HepG2 (cell line): Measurements from ENCODE around the gene IFRD1. TPM values are rescaled to one million over a fixed set of nuclear protein-coding genes. Genes with fewer than 3 reads are reported as not detected.

Source experiments
- ATAC-seq: fragments of 200-7000 bp; cut with Tn5 transposase; 3 replicates; pipeline ENCODE4 v1.9.1; 2020; ENCODE audit warnings: mild to moderate bottlenecking, moderate library complexity
- BruUV-seq: library from RNA; stranded (reverse); fragments of 400-500 nt; replicated peaks from 2 replicates; lab custom pipeline; 2021; lab: Mats Ljungman, UMichigan
- CTCF ChIA-PET: fragments of 300-600 bp; formaldehyde crosslinking; extraction: SDS; loops from one replicate; lab custom pipeline; 2021; ENCODE audit warnings: low total read pairs, inconsistent platforms, low intra/inter-chr PET ratio; lab: Yijun Ruan, JAX
- POLR2A ChIA-PET: fragments of 350-600 bp; sonication (Branson Sonifier 250); formaldehyde crosslinking; loops from one replicate; lab custom pipeline; 2020; ENCODE audit warnings: antibody characterized with exemption, inconsistent platforms; lab: Yijun Ruan, JAX
- DNase-seq: peaks from one replicate; pipeline ENCODE4 v3.0.0-alpha.2; 2015; ENCODE audit warnings: low spot score
- FAIRE-seq: peaks from 3 replicates; lab custom pipeline; 2011; peaks lifted over from hg19 to GRCh38; lab: Jason Lieb, UNC
- H2AFZ ChIP-seq: one replicate; pipeline ENCODE4 v1.6.1; 2011; ENCODE audit warnings: low read length, inconsistent platforms
- H3K27ac ChIP-seq: fragments of 300-600 bp; 3 replicates; pipeline ENCODE4 v1.8.0; 2011; ENCODE audit warnings: mixed run types, mild to moderate bottlenecking, mixed read lengths, low read length, inconsistent platforms; ENCODE audit not compliant: insufficient read depth; ENCODE audit errors: extremely low read length
- H3K27me3 ChIP-seq, 2 experiments: fragments of 200-600 bp in 1 of 2; 2 replicates in 1 of 2; 3 replicates in 1 of 2; pipeline versions ENCODE4 v1.6.0 to v1.8.0; 2011; ENCODE audit warnings: low read length in 2 of 2, mild to moderate bottlenecking in 2 of 2, moderate library complexity in 2 of 2, inconsistent platforms in 1 of 2; ENCODE audit not compliant: insufficient read depth in 2 of 2, control insufficient read depth in 1 of 2
- H3K36me3 ChIP-seq, 2 experiments: fragments of 200-600 bp in 1 of 2; replicated peaks in 1 of 2; 2 replicates in 1 of 2; 3 replicates in 1 of 2; pipeline versions ENCODE4 v1.5.1 to v1.8.0; 2011; ENCODE audit warnings: low read length in 2 of 2, inconsistent platforms in 1 of 2; ENCODE audit not compliant: insufficient read depth in 2 of 2, control insufficient read depth in 1 of 2
- H3K4me1 ChIP-seq: 2 replicates; pipeline ENCODE4 v1.5.1; 2012; ENCODE audit warnings: low read length, inconsistent platforms; ENCODE audit not compliant: insufficient read depth
- H3K4me2 ChIP-seq: 2 replicates; pipeline ENCODE4 v1.6.0; 2011; ENCODE audit warnings: low read depth, low read length, inconsistent platforms
- H3K4me3 ChIP-seq, 3 experiments: fragments of 200-600 bp in 1 of 3; sonication (generic), shearing (Covaris generic) in 1 of 3; replicated peaks in 1 of 3; 2 replicates each; pipeline ENCODE4 v1.5.1; 2011 to 2016; ENCODE audit warnings: low read length in 3 of 3, inconsistent platforms in 2 of 3, low read depth in 2 of 3, mild to moderate bottlenecking in 2 of 3, control low read depth in 1 of 3, mixed read lengths in 1 of 3; ENCODE audit not compliant: insufficient read depth in 1 of 3
- H3K79me2 ChIP-seq: one replicate; pipeline ENCODE4 v1.6.1; 2011; ENCODE audit warnings: low read length, inconsistent platforms; ENCODE audit not compliant: insufficient read depth
- H3K9ac ChIP-seq: 2 replicates; pipeline ENCODE4 v1.6.0; 2011; ENCODE audit warnings: mild to moderate bottlenecking, low read depth, low read length, inconsistent platforms; ENCODE audit not compliant: insufficient read depth
- H3K9me3 ChIP-seq: 2 replicates; pipeline ENCODE4 v1.5.1; 2012; ENCODE audit warnings: mild to moderate bottlenecking, low read length
- H4K20me1 ChIP-seq: 2 replicates; pipeline ENCODE4 v1.6.0; 2011; ENCODE audit warnings: inconsistent platforms, mild to moderate bottlenecking, low read length, moderate library complexity; ENCODE audit not compliant: insufficient read depth
- ADNP ChIP-seq: sonication (generic); formaldehyde crosslinking; IDR thresholded peaks from 2 replicates; pipeline ENCODE4 v1.4.0; 2020; ENCODE audit warnings: missing genetic modification reagents
- CEBPG ChIP-seq: IDR thresholded peaks from 2 replicates; pipeline ENCODE4 v1.6.1; 2016
- FOXK2 ChIP-seq: fragments of 450-650 bp; IDR thresholded peaks from 2 replicates; pipeline ENCODE4 v1.6.1; 2016
- GPN1 ChIP-seq: sonication (generic); formaldehyde crosslinking; IDR thresholded peaks from 2 replicates; pipeline ENCODE4 v1.5.1; 2020; ENCODE audit warnings: missing genetic modification reagents, borderline replicate concordance
- HNF4G ChIP-seq, 2 experiments: sonication (generic) in 1 of 2; formaldehyde crosslinking in 1 of 2; IDR thresholded peaks; 2 replicates each; pipeline versions ENCODE4 v1.4.0 to v1.6.1; 2011 to 2020; ENCODE audit warnings: borderline replicate concordance in 2 of 2, low read depth in 2 of 2, mild to moderate bottlenecking in 2 of 2, low read length in 1 of 2, missing genetic modification reagents in 1 of 2, moderate library complexity in 1 of 2
- KDM5A ChIP-seq: fragments of 200-600 bp; sonication (generic); IDR thresholded peaks from 2 replicates; pipeline ENCODE4 v1.7.0; 2018; ENCODE audit warnings: antibody characterized with exemption, mild to moderate bottlenecking, low read length, borderline replicate concordance
- MYNN ChIP-seq: sonication (generic); formaldehyde crosslinking; IDR thresholded peaks from 2 replicates; pipeline ENCODE4 v1.4.0; 2020; ENCODE audit warnings: mild to moderate bottlenecking, low read depth, missing genetic modification reagents
- NFYC ChIP-seq: IDR thresholded peaks from 2 replicates; pipeline ENCODE4 v1.6.1; 2016; ENCODE audit warnings: missing genetic modification reagents, missing compliant biosample characterization
- PRMT3 ChIP-seq: sonication (generic); formaldehyde crosslinking; IDR thresholded peaks from 2 replicates; pipeline ENCODE4 v1.8.1; 2022; ENCODE audit warnings: low read depth, mild to moderate bottlenecking, moderate library complexity, missing genetic modification reagents, borderline replicate concordance
- PTBP1 ChIP-seq: fragments of 200-400 bp; formaldehyde crosslinking; IDR thresholded peaks from 2 replicates; pipeline ENCODE4 v1.6.1; 2018; ENCODE audit warnings: low read length, low read depth; ENCODE audit not compliant: poor library complexity, severe bottlenecking
- TBP ChIP-seq: sonication (generic); formaldehyde crosslinking; IDR thresholded peaks from 2 replicates; pipeline ENCODE4 v1.5.0; 2020; ENCODE audit warnings: missing genetic modification reagents
- ZNF180 ChIP-seq: sonication (generic); formaldehyde crosslinking; IDR thresholded peaks from 2 replicates; pipeline ENCODE4 v1.4.0; 2020; ENCODE audit warnings: low read depth, missing genetic modification reagents, borderline replicate concordance
- ZNF629 ChIP-seq: sonication (generic); formaldehyde crosslinking; conservative IDR thresholded peaks from 2 replicates; pipeline ENCODE4 v1.5.0; 2020; ENCODE audit warnings: missing genetic modification reagents
- ZNF781 ChIP-seq: sonication (generic); formaldehyde crosslinking; IDR thresholded peaks from 2 replicates; pipeline ENCODE4 v1.5.1; 2020; ENCODE audit warnings: borderline replicate concordance, mild to moderate bottlenecking, missing genetic modification reagents; ENCODE audit errors: not compliant biosample characterization
- ZSCAN21 ChIP-seq: sonication (generic); formaldehyde crosslinking; IDR thresholded peaks from 2 replicates; pipeline ENCODE4 v1.8.0; 2022; ENCODE audit warnings: mild to moderate bottlenecking, missing genetic modification reagents, moderate library complexity, borderline replicate concordance
- WGBS: methylation state at CpG from one replicate; pipeline ENCODE4 v1.1.6; 2017; ENCODE audit warnings: low lambda C conversion rate; 5-methylcytosine and 5-hydroxymethylcytosine counted together
- in situ Hi-C: cut with HindIII; loops from 2 replicates; pipeline ENCODE4 v1.10.0; 2017; ENCODE audit warnings: low pct_unique_long_range_greater_than_20kb; ENCODE audit not compliant: extremely low pct_ligation_motif_present
- intact Hi-C: fragments of 100-400 bp; cut with micrococcal nuclease; formaldehyde crosslinking; loops from one replicate; pipeline ENCODE4 v1.10.0; 2022; ENCODE audit not compliant: unreplicated experiment
- polyA plus RNA-seq, 8 experiments: library from polyadenylated mRNA; depleted of rRNA in 3 of 8; stranded (reverse) in 7 of 8; unstranded in 1 of 8; fragments of >200 nt; fragmentation: Illumina TruSeq in 4 of 8; extraction: Trizol in 4 of 8; gene quantifications; 2 replicates each; pipeline versions ENCODE4 v1.2.1 to v1.2.3, GENCODE V29; 2011 to 2016; ENCODE audit warnings: low read depth in 4 of 8, missing spikeins in 1 of 8, mixed read lengths in 1 of 8; ENCODE audit not compliant: insufficient read depth in 1 of 8
- total RNA-seq, 5 experiments: library from RNA; depleted of rRNA; stranded (reverse); fragments of >200 nt; fragmentation: Illumina TruSeq; extraction: Trizol; gene quantifications; 2 replicates each; pipeline ENCODE4 v1.2.3, GENCODE V29; 2016; ENCODE audit warnings: low read depth in 1 of 5
- TF ChIP-seq, protein P1 (sequence below), 2 experiments: sonication (generic) in 1 of 2; formaldehyde crosslinking in 1 of 2; IDR thresholded peaks; 2 replicates each; pipeline versions ENCODE4 v1.5.1 to v1.6.1; 2011 to 2020; ENCODE audit warnings: borderline replicate concordance in 1 of 2, low read depth in 1 of 2, low read length in 1 of 2, mild to moderate bottlenecking in 1 of 2, missing genetic modification reagents in 1 of 2, moderate library complexity in 1 of 2

Gene IFRD1
- total and polyA plus RNA-seq, 2 of the 13 experiments (the other 11 are each of a cell fraction or from before 2014, with no cell fraction given) = 50.9 to 55.5 TPM

- no peak for TF ChIP-seq MYNN (CRISPR knock-in tag)
- no peak for TF ChIP-seq TBP (CRISPR knock-in tag)
- no peak for TF ChIP-seq PRMT3 (CRISPR knock-in tag)
- TF ChIP-seq PTBP1 = no peak
- TF ChIP-seq FOXK2 = no peak
- TF ChIP-seq ZNF781 = no peak
- no peak for TF ChIP-seq ZNF629 (CRISPR knock-in tag)
- TF ChIP-seq ZNF180 (CRISPR knock-in tag) = no peak
- TF ChIP-seq KDM5A = no peak
- no peak for TF ChIP-seq GPN1 (CRISPR knock-in tag)
- no peak for TF ChIP-seq HNF4G (IDR thresholded peaks at IDR 0.05; ENCODE audit: borderline replicate concordance, low read depth, low read length)
- no peak for TF ChIP-seq HNF4G (CRISPR knock-in tag; IDR thresholded peaks at IDR 0.05; ENCODE audit: borderline replicate concordance, low read depth)
- TF ChIP-seq, protein P1, sequence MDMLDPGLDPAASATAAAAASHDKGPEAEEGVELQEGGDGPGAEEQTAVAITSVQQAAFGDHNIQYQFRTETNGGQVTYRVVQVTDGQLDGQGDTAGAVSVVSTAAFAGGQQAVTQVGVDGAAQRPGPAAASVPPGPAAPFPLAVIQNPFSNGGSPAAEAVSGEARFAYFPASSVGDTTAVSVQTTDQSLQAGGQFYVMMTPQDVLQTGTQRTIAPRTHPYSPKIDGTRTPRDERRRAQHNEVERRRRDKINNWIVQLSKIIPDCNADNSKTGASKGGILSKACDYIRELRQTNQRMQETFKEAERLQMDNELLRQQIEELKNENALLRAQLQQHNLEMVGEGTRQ (IDR thresholded peaks at IDR 0.05; ENCODE audit: low read depth, low read length) = no peak
- TF ChIP-seq, protein P1 (CRISPR knock-in tag; IDR thresholded peaks at IDR 0.05; ENCODE audit: borderline replicate concordance) = no peak
- no peak for TF ChIP-seq CEBPG (CRISPR knock-in tag)
- TF ChIP-seq ZSCAN21 (CRISPR knock-in tag) = no peak
- no peak for TF ChIP-seq ADNP (CRISPR knock-in tag)
- TF ChIP-seq NFYC = no peak
- H3K4me1 ChIP-seq = peaks cover 25% of the 10 kb centered on the region
- intact Hi-C loops (loop anchor here (2.0 kb wide), 1 partner anchor 22 kb away; no protein-coding TSS in a partner anchor), in situ Hi-C loops (no loop called here)
- no peak overlapping the region for H3K4me2 ChIP-seq
- H2AFZ ChIP-seq = no peak overlapping the region
- FAIRE-seq (no peak), DNase-seq (no peak), ATAC-seq (no peak)
- no peaks in the 10 kb centered on the region for H3K79me2 ChIP-seq
- no peak overlapping the region for H3K27ac ChIP-seq
- no peaks in the 10 kb centered on the region for H3K9me3 ChIP-seq
- H3K27me3 ChIP-seq = no peaks in the 10 kb centered on the region
- no peaks in the 10 kb centered on the region for H4K20me1 ChIP-seq
- H3K4me3 ChIP-seq = no peak overlapping the region
- ChIA-PET CTCF (no interaction called here), POLR2A (no interaction called here)
- WGBS = 99% methylated on average over 3 of the region's 3 CpGs
- H3K36me3 ChIP-seq = no peaks in the 10 kb centered on the region
- BruUV-seq = no TSS peak
- H3K9ac ChIP-seq = no peak overlapping the region
Measured at GRCh38 chr7:112444505-112444904, 5.8 kb upstream of the IFRD1 start.
